Transverse colon (tissue), 4 donors: ENCODE data around the gene ADAMTS8.

ENCODE experiments used
- CTCF ChIP-seq, 5 experiments: fragments of 200-600 bp in 3 of 5; fragments of 450-650 bp in 2 of 5; sonication (generic) in 3 of 5; IDR thresholded peaks; 1 replicate in 2 of 5; 2 replicates in 3 of 5; pipeline ENCODE4 v1.5.1; 2016 to 2017; ENCODE audit warnings: antibody characterized with exemption in 5 of 5, inconsistent platforms in 3 of 5, mild to moderate bottlenecking in 2 of 5, moderate library complexity in 1 of 5
- EP300 ChIP-seq: sonication (generic); formaldehyde crosslinking; IDR thresholded peaks from one replicate; pipeline ENCODE4 v1.6.1; 2017; ENCODE audit warnings: antibody characterized with exemption, low read depth
- POLR2A ChIP-seq: fragments of 450-650 bp; IDR thresholded peaks from one replicate; pipeline ENCODE4 v1.6.1; 2016; ENCODE audit warnings: antibody characterized with exemption, mild to moderate bottlenecking, moderate library complexity
- POLR2AphosphoS5 ChIP-seq, 3 donors: sonication (generic); formaldehyde crosslinking; IDR thresholded peaks; one replicate each; pipeline ENCODE4 v1.6.1; 2016; ENCODE audit warnings: antibody characterized with exemption in 3 of 3

GRCh38 chr11:130408401-130408890 lies 20.0 kb downstream of the ADAMTS8 start:
- TF ChIP-seq CTCF (IDR thresholded peaks at IDR 0.05) = no peak
- no peak for TF ChIP-seq POLR2A
- no peak for TF ChIP-seq POLR2AphosphoS5 (IDR thresholded peaks at IDR 0.05)
- TF ChIP-seq EP300 = no peak
